PC-9 (cell line): ENCODE results near the gene FLT4. TPM values are rescaled to one million over a fixed set of nuclear protein-coding genes. Genes with fewer than 3 reads are reported as not detected.

Experiments
- BruUV-seq: library from RNA; stranded (reverse); fragments of 400-500 nt; replicated peaks from 2 replicates; lab custom pipeline; 2021; lab: Mats Ljungman, UMichigan
- CTCF ChIA-PET: fragments of 300-600 bp; sonication (Branson Sonifier 250); formaldehyde crosslinking; loops from one replicate; lab custom pipeline; 2022; ENCODE audit warnings: antibody characterized with exemption; lab: Charles Lee
- POLR2A ChIA-PET: fragments of 300-600 bp; sonication (Branson Sonifier 250); formaldehyde crosslinking; loops from one replicate; lab custom pipeline; 2022; ENCODE audit warnings: antibody characterized with exemption; ENCODE audit not compliant: unreplicated experiment; lab: Charles Lee
- DNase-seq, 2 experiments: peaks; one replicate each; pipeline versions ENCODE4 v3.0.0 to v3.0.0-alpha.2; 2015 to 2022; ENCODE audit warnings: mixed read lengths in 1 of 2
- H2AFZ ChIP-seq: fragments of 200-600 bp; sonication (generic); 2 replicates; pipeline ENCODE4 v1.8.1; 2017; ENCODE audit warnings: antibody characterized with exemption
- H3F3A ChIP-seq: fragments of 200-600 bp; sonication (generic); 2 replicates; pipeline ENCODE4 v1.8.1; 2017; ENCODE audit warnings: antibody characterized with exemption, mild to moderate bottlenecking, low read depth; ENCODE audit not compliant: insufficient read depth
- H3K27ac ChIP-seq: fragments of 200-600 bp; sonication (generic); 2 replicates; pipeline ENCODE4 v1.6.1; 2016; ENCODE audit warnings: mixed run types
- H3K27me3 ChIP-seq: fragments of 200-600 bp; sonication (generic); 2 replicates; pipeline ENCODE4 v1.6.1; 2016; ENCODE audit warnings: low read depth, mixed run types; ENCODE audit not compliant: insufficient read depth
- H3K36me3 ChIP-seq: fragments of 200-600 bp; sonication (generic); 2 replicates; pipeline ENCODE4 v1.6.1; 2016; ENCODE audit warnings: low read depth, mixed run types
- H3K4me1 ChIP-seq: fragments of 200-600 bp; sonication (generic); replicated peaks from 2 replicates; pipeline ENCODE4 v1.6.1; 2016; ENCODE audit warnings: mixed run types; ENCODE audit not compliant: insufficient read depth
- H3K4me2 ChIP-seq: fragments of 200-600 bp; sonication (generic); 2 replicates; pipeline ENCODE4 v1.6.1; 2017; ENCODE audit warnings: mixed run types
- H3K4me3 ChIP-seq: fragments of 200-600 bp; sonication (generic); 2 replicates; pipeline ENCODE4 v1.6.1; 2016; ENCODE audit warnings: mixed run types
- H3K79me2 ChIP-seq: fragments of 200-600 bp; sonication (generic); 2 replicates; pipeline ENCODE4 v1.6.1; 2017; ENCODE audit warnings: low read depth, mixed run types
- H3K9me2 ChIP-seq: fragments of 200-600 bp; sonication (generic); 2 replicates; pipeline ENCODE4 v1.8.1; 2017; ENCODE audit warnings: mild to moderate bottlenecking; ENCODE audit not compliant: insufficient read depth
- H3K9me3 ChIP-seq: fragments of 200-600 bp; sonication (generic); 2 replicates; pipeline ENCODE4 v1.8.1; 2016; ENCODE audit warnings: low read depth; ENCODE audit not compliant: insufficient read depth
- H4K20me1 ChIP-seq: fragments of 200-600 bp; sonication (generic); 2 replicates; pipeline ENCODE4 v1.8.1; 2017; ENCODE audit not compliant: insufficient read depth
- CTCF ChIP-seq: fragments of 200-600 bp; sonication (generic); conservative IDR thresholded peaks from 2 replicates; pipeline ENCODE4 v1.6.1; 2017; ENCODE audit warnings: mixed run types, antibody characterized with exemption, mild to moderate bottlenecking, moderate library complexity
- EZH2 ChIP-seq: fragments of 200-600 bp; sonication (generic); IDR thresholded peaks from 2 replicates; pipeline ENCODE4 v1.8.0; 2017; ENCODE audit warnings: antibody characterized with exemption, low read depth
- intact Hi-C: fragments of 100-400 bp; cut with micrococcal nuclease; formaldehyde crosslinking; loops from one replicate; pipeline ENCODE4 v1.10.0; 2022; ENCODE audit not compliant: unreplicated experiment
- total RNA-seq: library from RNA; stranded (reverse); gene quantifications from 2 replicates; pipeline ENCODE4 v1.2.3, GENCODE V29; 2021

Gene FLT4
- total RNA-seq, 1 experiment from 2014 or later, result not detected

- ChIA-PET CTCF (no interaction called here), POLR2A (no interaction called here)
- Histone ChIP-seq H3K27me3 (peaks cover 36% of the 10 kb centered on the region), H3K4me1 (no peaks in the 10 kb centered on the region), H3K79me2 (no peaks in the 10 kb centered on the region), H3K9me2 (no peaks in the 10 kb centered on the region), H2AFZ (no peak overlapping the region), H3K9me3 (no peaks in the 10 kb centered on the region), H3K36me3 (no peaks in the 10 kb centered on the region), H3K27ac (no peak overlapping the region), H4K20me1 (no peaks in the 10 kb centered on the region), H3K4me2 (no peak overlapping the region), H3K4me3 (no peak overlapping the region), H3F3A (no peaks in the 10 kb centered on the region)
- BruUV-seq, result no TSS peak
- intact Hi-C loops, result no loop called here
- no peak for TF ChIP-seq CTCF
- no peak for TF ChIP-seq EZH2
- no peak for DNase-seq
These were observed 30.9 kb downstream of the FLT4 start for GRCh38 chr5:180618487-180618828.

GRCh38 chr5:180613814-180614188, 35.6 kb downstream of the FLT4 start:
- intact Hi-C loops, result no loop called here
- no peaks in the 10 kb centered on the region for H3F3A ChIP-seq
- ChIA-PET POLR2A (no interaction called here), CTCF (interaction anchor here (0.6 kb wide), 1 partner anchor 571 kb away, joined by 4 read pairs; no protein-coding TSS in a partner anchor)
- no peak for DNase-seq
- no peaks in the 10 kb centered on the region for H3K9me2 ChIP-seq
- no peaks in the 10 kb centered on the region for H3K9me3 ChIP-seq
- no TSS peak for BruUV-seq
- no peaks in the 10 kb centered on the region for H3K4me1 ChIP-seq
- H3K27me3 ChIP-seq, result peaks cover 51% of the 10 kb centered on the region
- H2AFZ ChIP-seq, result no peak overlapping the region
- H3K27ac ChIP-seq, result no peak overlapping the region
- H3K79me2 ChIP-seq, result no peaks in the 10 kb centered on the region
- no peak overlapping the region for H3K4me3 ChIP-seq
- no peaks in the 10 kb centered on the region for H4K20me1 ChIP-seq
- H3K4me2 ChIP-seq, result no peak overlapping the region
- no peak for TF ChIP-seq CTCF
- no peak for TF ChIP-seq EZH2
- H3K36me3 ChIP-seq, result no peaks in the 10 kb centered on the region

GRCh38 chr5:180613188-180613813, 36.1 kb downstream of the FLT4 start:
- CTCF ChIA-PET, result no interaction called here
- H4K20me1 ChIP-seq, result no peaks in the 10 kb centered on the region

More at GRCh38 chr5:180613188-180613813, 36.1 kb downstream of the FLT4 start:
- H3K27me3 ChIP-seq, result peaks cover 56% of the 10 kb centered on the region
- H3K4me2 ChIP-seq, result no peak overlapping the region
- no peaks in the 10 kb centered on the region for H3K36me3 ChIP-seq
- H2AFZ ChIP-seq, result no peak overlapping the region
- H3K4me1 ChIP-seq, result no peaks in the 10 kb centered on the region
- no peaks in the 10 kb centered on the region for H3F3A ChIP-seq
- BruUV-seq, result no TSS peak
- H3K79me2 ChIP-seq, result no peaks in the 10 kb centered on the region
- no peak overlapping the region for H3K4me3 ChIP-seq
- POLR2A ChIA-PET, result no interaction called here
- no peaks in the 10 kb centered on the region for H3K9me2 ChIP-seq
- no peaks in the 10 kb centered on the region for H3K9me3 ChIP-seq
- H3K27ac ChIP-seq, result no peak overlapping the region
- intact Hi-C loops, result no loop called here
- TF ChIP-seq CTCF, result no peak
- TF ChIP-seq EZH2, result no peak
- no peak for DNase-seq
